Hindlimb muscle (tissue), 1 donor: ENCODE data around the gene NDST4. TPM values are rescaled to one million over a fixed set of nuclear protein-coding genes. Genes with fewer than 3 reads are reported as not detected.
A peak's percentile ranks its signal among the peaks of the same experiment; 100 is the strongest.
"Not testable (repeated sequence)": the region's sequence is repeated elsewhere in the genome, so short reads cannot be mapped to it uniquely, and the experiment has no call there.

Experiments used
- DNase-seq: peaks from one replicate; pipeline ENCODE4 v3.0.0-alpha.2; 2013
- polyA plus RNA-seq: library from polyadenylated mRNA; unstranded; fragments of 120-200 nt; gene quantifications from one replicate; pipeline ENCODE4 v1.2.1, GENCODE V29; 2013; ENCODE audit not compliant: insufficient read length

NDST4 gene
- polyA plus RNA-seq, 1 donor = 2.3 TPM

DNA sequence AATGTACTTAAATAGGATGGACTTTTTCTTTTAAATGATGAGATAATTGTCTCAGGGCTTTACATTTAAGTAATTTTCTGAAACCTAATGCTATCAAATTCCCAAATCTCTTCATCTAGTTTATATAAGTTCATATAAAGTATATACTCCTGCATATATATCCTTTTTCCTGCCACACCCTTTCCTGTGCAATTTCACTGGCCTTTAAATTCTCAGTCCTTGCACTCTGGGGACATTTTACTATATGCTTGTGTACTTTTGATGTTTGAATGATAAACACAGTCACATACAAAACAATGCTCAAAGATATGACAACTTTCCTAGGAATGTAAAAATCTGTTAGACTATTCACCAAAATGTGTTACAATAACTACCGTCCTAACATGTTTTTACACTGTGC lies 60.1 kb downstream of the NDST4 start:
- DNase-seq = no peak

DNA sequence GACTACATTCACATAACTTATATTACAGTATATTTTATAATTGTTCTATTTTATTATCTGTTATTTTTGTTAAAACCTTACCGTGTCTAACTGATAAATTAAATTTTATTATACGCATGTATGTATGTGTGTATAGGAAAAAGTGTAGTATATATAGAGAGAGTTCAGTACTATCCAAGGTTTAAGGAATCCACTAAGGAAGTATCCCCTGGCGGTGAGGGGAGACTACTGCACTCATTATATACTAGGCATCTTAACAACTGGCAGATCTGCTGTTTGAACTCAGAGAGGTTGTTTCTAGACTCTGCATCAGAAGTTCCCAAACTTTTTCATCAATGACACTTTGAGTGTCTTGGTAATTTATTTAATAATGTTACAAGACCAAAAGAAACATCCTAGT lies 70.9 kb downstream of the NDST4 start:
- DNase-seq = no peak

DNA sequence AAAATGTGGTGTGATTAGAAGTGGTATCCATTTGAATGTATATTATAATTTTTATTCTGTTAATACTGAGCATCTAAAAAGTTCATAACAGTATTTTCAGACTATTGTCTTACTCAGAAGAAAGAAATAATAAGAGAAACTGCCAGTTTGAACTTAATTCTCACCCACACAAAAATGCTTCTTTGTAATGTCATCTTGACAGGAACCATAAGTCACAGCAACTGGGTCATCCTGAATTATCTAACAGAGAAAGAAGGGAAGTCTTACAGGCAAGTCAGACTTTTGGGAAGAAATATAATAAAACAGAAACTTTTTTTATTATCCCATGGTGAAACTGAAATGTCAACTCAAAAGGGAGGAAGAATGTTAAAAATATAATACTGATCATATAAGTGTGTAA lies 83.1 kb downstream of the NDST4 start:
- no peak for DNase-seq

DNA sequence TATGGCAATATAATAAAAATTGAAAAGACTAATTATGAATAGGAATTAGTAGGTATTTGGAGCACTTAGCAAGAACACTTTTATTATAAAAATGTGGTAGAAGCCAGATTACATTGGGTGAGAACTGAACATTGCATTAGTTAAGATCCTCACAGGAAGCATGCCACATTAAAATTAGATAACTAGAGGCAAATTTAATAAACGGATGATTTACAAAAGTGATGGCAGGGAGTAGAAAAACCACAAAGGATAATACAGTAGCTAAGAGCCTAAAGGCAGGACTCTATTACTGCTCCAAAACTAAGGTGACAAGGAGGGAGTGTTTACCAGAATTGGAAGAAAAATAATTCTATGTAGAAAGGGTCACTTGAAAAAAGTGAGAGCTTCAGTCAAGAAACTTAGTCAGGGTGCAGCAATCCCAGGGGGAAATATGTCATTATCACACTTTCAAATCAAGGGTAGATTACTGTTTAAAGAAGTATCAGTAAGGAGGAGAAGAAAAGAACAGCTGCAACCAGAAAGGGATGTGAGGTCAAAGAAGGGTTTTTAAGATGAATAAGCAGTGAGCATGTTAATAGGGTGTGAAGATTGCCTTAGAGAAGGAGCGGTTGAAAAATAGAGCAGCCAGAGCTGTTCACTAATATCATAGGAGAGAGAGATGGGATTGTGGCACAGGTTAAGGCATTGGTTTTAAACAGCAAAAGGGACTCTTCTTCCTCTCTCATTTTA lies 84.6 kb downstream of the NDST4 start:
- no peak for DNase-seq

DNA sequence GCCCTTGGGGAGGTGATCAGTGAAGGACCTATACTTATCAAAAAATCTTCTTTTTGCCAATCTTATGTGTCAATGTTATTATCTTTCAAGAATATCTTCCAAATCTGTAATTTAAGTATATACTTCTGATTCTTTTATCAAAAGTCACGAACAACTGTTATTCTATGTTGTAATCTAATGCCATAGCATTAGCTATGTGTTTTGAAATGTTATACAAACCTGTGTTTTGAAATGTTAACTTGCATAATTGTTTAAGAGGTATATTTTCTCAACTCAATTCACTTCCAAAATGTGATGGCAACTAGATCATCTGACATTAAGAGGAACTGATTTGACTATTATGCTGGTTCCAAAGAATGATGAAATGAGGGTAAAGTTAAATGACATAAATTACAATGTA lies 113.5 kb downstream of the NDST4 start:
- DNase-seq = no peak

DNA sequence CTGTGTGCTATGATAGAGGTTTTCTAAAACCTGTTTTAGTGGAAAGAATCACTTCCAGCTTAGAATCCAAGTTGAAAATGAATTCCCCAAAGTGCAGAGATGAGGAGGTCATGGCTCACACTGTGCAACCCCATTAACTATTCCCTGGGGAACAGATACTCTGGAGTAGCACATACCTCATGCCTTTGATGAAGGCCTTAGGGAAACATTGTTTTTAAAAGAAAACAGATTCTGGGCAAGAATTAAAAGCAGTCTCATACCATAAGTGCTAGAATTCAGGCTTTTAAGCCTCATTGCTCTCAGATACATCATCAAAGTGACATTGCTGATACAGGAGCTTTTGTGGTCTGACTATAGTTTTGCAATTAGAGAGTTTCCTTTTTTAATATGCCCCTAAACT lies 115.1 kb downstream of the NDST4 start:
- DNase-seq = no peak

DNA sequence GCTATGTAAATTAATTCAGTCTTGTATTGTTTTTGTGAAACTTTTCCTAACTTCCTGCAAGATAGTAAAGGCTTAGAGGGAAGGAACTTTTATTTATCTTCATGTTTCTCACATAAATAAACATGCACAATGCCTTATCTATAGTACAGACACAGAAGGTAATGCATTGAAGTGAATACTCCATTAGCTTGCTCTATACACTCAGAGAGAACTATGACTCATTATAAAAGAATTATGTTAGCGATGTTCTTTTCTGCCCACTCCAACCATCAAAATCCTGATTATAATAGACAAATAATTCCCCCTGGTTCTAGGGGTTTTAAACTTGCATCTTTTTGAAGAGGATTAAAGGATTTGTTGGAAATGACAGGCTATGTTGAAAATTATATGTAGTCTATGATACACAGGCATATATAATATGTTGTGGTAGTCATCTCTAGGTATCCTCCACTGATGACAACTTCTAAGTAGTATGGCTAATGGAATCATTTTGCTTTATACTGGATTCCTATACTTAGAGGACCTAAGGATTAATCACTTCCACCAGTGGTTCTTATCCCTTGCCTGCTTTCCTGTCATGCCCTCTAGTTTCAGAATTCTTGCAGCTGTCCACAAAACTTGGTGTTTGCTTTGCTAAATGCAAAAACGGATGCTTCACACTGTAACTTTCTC lies 115.7 kb downstream of the NDST4 start:
- no peak for DNase-seq

DNA sequence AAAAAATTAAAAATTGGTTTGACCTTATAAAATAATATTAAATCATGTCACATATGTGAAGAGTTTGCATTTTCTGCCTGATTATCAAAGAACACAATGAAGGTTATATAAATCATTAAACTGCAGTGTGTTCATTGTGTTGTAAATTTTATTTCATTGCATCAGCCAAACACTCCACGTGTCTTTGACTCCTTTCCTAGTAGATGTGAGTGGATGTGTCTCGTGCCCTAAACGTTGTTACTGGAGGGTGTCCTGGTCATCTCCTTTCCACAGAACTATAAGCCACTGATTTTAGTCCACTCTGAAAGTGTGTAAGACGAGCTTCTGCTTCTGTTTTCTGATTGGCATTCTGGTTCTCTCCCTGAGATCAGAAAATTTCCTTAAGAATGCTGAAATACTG lies 127.3 kb downstream of the NDST4 start:
- DNase-seq = no peak

DNA sequence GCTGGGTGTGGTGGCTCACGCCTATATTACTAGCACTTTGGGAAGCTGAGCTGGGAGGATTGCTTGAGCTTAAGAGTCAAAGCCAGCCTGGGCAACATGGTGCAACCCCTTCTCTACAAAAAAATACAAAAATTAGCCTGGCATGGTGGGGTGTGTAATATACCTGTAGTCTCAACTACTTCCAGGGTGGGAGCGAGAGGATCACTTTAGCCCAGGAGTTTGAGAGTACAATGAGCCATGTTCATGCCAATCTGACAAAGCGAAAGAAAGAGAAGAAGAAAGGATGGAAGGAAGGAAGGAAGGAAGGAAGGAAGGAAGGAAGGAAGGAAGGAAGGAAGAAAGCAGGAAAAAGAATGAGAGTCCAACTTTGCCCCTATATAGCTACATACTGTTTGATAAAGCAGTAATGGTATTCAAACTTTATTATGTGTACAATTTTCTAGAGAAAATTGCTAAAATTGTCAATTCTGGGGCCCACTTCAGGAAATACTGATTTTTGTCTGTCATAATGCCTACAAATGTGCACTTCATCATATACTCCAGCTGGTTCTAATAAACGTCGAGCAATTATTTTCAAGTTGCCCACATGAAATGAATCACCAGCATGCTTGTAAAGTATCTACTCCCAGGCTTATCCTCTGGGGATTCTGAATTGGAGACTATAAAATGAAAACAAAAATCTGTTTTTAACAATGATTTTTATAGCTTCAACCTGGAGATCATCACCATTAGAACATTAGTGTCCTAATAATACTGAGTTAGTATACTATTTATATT lies 132.3 kb downstream of the NDST4 start:
- no peak for DNase-seq

DNA sequence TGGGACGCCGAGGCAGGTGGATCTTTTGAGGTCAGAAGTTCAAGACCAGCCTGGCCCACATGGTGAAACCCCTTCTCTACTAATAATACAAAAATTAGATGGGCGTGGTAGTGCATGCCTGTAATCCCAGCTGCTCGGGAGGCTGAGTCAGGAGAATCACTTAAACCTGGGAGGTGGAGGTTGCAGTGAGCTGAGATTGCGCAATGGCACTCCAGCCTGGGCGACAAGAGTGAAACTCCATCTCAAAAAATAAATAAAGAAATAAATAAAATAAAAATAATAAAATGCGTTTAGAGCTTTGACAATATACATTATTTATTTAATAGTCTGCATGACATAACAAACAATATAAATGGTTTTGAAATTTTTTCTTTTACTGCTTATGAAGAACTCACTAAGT lies 133.0 kb downstream of the NDST4 start:
- DNase-seq = not testable (repeated sequence)

DNA sequence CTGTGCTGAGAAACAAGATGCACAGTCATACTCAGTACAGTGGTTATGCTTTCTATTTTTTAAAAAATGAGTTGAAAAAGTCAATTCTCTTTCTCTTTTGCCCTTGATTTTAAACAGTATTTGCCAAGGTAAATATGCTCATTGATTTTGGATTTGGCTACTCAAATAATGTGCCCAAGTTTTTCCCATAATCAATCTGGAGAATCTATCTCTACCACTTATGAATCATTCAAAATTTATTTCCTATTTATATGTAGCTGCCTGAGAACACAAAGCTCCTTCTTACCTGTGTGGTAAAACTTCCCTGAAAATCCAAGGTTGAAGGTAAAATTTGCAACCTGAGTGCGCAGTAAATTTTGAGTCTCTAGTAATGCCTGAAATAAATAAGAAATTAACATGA lies 136.5 kb downstream of the NDST4 start:
- DNase-seq = no peak

DNA sequence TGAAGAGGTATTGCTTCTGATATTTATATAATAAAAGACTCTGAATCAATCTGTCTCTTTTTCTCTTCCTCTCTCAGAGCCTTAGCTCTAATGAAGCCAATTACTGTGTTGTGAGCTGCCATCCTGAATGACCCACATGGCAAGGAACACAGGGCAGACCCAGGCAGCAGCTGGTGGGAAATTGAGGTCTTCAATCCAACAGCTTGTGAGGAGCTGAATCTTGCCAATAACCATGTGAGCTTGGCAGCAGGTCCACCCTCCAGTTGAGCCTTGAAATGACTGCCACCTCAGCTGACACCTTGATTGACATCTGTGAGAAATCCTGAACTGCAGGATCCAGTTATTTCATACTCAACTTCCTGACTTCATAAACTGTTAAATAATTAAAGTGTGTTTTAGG lies 149.4 kb downstream of the NDST4 start:
- no peak for DNase-seq

DNA sequence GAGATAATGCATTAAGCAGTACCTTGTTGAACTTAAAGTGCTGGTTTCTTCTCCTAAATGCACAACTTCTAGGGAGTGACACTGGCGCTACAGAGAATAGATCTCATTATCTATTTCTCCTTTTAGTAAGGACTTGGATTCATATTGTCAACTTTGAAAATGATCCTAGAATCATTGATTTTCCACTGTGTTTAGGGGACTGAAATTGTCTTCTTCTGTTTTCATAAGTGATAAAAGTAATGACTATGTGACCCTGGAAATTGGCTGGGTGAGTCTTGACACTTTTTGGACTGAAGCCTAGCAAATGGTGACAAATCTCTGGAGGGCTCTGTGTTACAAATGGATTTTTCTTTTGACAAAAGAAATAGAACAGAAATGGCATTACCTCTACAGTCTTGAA lies 167.8 kb downstream of the NDST4 start:
- DNase-seq = no peak

DNA sequence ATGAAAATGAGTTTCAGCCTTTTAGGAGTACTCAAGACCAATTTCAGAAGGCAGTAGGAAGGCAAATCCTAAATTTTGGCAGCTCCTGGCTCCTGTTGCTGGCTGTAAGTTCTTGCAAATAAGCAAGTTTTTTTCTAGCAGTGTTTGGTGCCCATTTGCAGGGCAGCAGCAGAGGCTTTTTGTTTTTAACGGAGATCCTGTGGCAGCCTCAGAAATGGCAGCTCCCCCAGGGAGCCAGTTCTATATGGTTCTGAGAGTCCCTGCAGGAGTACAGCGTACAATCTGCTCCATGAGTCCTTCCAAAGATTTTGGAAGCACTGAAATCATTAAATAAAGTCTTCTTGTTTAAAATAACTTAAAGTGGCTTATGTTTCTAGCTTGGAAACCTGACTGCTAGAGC lies 171.9 kb downstream of the NDST4 start:
- no peak for DNase-seq

DNA sequence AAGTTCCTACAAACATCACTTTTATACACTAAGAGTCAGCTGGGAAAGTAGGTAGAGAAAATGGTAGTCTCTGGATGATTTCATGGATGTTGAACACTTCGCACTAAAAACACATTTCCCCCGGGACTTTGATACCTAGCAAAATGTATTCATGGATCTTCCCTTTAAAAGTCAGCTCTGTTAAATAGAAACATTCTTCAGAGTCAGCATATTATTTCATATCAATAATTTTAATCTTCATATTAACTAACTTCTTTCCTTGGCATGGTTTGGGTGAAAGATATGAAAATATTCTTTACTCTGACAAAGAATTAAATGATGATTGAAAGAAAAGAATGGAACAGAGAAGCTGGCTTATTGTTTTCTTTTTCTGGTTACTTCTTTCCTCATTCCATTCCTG lies 185.5 kb downstream of the NDST4 start:
- DNase-seq = no peak

DNA sequence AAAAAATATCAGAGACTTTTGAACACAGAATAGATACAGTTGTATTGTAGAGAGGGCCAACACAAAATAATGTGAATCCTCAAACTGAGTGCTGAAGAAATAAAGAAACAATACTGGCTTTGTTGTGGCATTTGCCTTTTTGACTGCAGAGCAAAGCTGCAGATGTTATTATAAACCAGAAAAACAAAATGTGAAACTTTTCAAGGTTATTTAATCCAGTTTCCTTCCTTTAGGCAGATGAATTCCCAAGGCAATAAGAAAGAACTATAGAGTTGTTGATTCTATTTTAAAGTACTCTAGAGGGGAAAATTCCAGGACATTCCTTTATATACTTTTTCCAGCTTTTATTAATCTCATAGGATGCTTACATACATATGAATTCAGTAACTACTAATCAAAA lies 186.8 kb downstream of the NDST4 start:
- DNase-seq = peak; percentile 16

DNA sequence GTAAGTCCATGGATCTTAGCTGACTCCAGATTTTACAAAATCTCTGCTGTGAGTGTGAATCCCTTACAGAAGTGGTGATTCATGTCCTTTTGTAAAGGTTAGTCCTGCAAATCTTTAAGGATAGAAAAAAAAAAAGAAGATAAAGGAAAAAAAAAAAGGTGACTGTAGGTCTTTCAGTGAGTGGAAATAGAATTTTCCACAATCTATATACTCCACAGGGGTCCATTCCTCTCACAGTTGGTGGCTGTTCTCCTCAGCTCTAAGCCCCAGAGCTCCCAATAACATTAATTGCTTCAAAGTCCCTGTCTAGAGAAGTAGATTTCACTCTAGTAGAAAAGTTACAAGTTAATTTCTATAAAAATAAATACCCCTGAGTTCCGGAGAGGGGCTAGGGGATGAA lies 189.1 kb downstream of the NDST4 start:
- no peak for DNase-seq

DNA sequence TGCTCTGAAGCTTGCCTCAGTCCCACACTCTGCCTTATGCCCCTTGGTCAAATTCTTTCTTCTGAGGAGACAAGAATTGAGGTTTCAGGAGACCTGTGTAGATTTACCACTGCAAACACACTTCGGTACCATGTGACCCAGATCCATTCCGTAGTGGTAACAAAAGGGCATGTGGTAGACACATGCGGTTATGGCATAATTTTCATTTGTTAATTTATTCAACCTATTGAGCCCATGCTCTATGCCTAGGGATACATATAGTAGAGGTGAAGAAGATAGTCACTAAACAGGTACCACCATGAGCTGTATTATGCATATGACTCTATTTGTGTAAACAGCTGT lies 190.9 kb downstream of the NDST4 start:
- no peak for DNase-seq

DNA sequence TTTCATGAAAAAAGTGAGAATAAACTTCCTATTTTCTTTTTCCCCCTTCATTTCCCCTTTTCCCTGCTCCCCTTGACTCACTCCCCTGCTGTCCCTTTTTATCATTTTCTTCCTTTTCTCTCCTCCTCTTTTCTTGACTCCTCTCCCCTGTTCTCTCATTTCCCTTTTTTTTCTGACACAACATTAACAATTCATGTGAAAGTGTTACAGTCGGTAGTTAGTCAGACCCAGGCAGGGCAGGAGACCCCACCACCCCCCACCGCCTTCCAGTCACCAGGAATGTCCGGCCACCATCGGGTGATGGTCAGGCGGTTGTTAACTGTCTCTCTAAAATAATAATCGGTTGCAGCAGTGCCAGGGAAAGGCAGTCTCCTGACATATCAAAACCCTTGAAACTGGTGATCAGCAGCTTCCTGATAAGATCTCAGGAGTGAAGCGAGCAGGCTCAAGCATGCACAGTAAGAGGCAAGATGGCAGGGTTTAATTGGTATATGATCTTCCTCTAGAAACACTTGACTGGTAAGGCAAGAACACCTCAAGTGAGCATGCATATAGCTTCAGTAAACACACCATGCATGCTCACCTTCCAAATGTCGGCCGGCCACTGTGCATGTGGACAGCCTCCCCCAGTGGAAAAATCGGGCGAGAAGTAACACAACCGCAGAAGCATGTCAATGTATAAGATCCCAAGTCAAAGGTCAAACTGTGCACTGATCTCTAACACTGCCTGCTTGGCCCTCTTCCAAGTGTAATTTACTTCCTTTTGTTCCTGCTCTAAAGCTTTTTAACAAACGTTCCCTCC lies 191.4 kb downstream of the NDST4 start:
- DNase-seq = no peak

DNA sequence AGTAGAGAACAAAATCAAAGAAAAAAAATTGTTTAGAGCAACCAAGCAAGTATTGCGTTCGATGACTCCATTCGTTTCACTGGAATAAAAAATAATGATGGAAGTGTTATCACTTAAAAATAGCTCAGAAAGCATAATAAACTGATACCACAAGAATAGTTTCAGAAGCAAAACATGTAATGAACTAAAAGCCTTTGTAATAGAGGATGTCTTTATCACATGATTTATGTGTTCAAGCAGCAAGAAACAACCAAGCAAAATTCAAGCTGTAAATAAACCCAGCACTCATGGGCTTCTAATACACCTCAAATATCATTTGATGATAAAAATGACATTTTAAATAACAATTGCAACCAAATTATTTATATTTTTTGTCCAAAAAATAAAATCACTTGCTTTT lies 192.2 kb downstream of the NDST4 start:
- no peak for DNase-seq

DNA sequence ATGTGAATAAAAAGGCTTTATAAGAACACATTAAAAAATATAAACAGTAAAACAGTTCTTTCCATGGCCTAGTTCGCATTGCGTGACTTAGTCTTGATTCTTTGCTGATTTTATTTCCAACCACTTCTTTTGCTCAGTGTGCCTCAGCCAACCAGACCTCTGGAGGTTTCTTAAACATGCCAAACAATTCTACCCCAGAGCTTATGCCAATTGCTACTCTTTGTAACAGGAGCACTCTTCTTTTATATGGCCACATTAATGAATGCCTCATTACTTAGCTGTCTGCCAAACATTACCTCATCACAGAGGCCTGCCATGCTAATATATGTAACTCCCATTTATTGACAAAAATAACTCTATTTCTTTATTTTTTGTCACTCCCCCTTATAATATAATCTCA lies 202.3 kb downstream of the NDST4 start:
- DNase-seq = no peak

DNA sequence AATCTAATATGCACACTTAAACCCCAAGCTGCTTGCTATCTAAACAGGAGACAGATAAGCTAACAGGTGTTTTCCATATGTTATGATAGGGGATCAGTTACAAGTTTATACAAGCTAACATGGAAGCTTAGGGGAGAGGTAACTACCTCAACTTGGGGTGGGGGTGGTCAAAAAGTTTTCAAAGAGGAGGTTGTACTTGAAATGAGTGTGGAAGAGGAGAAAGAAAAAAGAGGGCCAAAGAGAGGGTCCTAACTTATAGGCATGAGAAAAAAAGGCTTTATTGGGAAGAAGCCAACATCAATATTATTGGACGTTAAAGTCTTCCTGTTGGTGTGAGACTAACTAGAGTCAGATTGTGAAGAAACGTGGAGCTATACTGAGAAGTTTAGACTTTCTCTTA lies 205.9 kb downstream of the NDST4 start:
- DNase-seq = no peak

DNA sequence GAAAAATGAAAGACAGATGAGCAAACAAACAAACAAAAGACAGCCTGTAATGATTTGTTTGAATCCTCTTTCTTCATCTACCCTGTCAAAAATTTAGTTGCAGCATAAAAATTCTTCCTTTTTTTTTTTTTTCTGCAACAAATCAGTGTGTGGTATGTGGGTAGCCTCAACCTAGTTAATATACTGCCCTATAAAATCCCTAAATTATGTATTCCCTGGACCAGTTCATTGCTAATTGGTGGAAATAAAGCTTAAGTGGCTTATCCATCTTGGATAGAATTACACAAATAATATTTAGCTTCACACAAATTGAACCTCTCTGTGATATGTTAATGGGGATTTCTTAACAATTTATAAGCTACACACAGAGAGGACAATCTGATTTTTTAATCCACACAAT lies 208.4 kb downstream of the NDST4 start:
- DNase-seq = no peak
